Epithelial cell of esophagus (primary cell): ENCODE data around the gene NDUFAF8.

Experiments
- DNase-seq: peaks from one replicate; pipeline ENCODE4 v3.0.0; 2010; ENCODE audit warnings: low read depth
- H3K4me3 ChIP-seq: 2 replicates; pipeline ENCODE4 v1.5.1; 2011; ENCODE audit warnings: mild to moderate bottlenecking, low read length, control low read depth
- TF ChIP-seq, protein P1 (sequence below): IDR thresholded peaks from 2 replicates; pipeline ENCODE4 v1.5.1; 2011; ENCODE audit warnings: low read depth, mild to moderate bottlenecking, low read length, control low read depth, inconsistent platforms; ENCODE audit not compliant: insufficient read depth; ENCODE audit errors: missing control alignments

The NDUFAF8 gene

GRCh38 chr17:81209141-81209540 is 30.0 kb upstream of the NDUFAF8 start:
- no peak for DNase-seq
- TF ChIP-seq, protein P1, sequence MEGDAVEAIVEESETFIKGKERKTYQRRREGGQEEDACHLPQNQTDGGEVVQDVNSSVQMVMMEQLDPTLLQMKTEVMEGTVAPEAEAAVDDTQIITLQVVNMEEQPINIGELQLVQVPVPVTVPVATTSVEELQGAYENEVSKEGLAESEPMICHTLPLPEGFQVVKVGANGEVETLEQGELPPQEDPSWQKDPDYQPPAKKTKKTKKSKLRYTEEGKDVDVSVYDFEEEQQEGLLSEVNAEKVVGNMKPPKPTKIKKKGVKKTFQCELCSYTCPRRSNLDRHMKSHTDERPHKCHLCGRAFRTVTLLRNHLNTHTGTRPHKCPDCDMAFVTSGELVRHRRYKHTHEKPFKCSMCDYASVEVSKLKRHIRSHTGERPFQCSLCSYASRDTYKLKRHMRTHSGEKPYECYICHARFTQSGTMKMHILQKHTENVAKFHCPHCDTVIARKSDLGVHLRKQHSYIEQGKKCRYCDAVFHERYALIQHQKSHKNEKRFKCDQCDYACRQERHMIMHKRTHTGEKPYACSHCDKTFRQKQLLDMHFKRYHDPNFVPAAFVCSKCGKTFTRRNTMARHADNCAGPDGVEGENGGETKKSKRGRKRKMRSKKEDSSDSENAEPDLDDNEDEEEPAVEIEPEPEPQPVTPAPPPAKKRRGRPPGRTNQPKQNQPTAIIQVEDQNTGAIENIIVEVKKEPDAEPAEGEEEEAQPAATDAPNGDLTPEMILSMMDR: no peak
- H3K4me3 ChIP-seq: no peak overlapping the region

DNA sequence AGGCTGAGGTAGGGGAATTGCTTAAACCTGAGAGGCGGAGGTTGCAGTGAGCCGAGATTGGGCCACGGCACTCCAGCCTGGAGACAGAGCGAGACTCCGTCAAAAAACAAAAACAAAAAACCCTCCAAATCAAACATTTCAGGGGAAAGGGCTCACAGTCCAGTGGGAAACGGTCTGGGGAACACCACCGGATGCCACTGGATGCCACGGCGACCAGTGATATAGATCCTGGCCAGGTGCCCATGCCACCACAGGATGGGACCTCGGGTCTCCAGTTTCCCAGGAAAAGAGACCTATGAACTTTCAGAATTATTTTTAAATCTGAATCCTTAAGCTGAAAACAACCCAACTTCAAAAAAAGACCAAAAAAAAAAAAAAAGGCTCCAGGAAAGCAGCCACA is 28.7 kb upstream of the NDUFAF8 start:
- TF ChIP-seq, protein P1: no peak
- no peak overlapping the region for H3K4me3 ChIP-seq

DNA sequence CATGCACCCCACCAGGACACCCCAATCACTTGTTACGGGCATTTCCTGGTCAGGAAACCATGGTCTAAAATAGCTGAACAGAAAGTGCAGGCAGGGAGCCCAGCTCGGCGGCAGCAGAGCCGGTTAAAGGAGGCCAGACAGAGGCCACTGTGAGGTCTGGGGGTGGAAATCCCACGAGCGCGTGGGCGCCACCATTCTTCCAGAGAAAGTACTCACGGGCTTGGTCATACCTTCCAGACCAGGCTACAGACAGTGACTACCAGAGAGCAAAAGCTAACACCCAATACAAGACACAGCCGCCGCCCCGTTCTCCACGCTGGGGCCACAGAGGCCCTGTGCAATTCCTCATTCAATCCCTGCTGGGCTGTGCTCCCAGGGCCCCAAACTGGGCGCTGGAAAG is 28.2 kb upstream of the NDUFAF8 start:
- TF ChIP-seq, protein P1: no peak
- DNase-seq: no peak

More for the DNA sequence above, 28.7 kb upstream of the NDUFAF8 start:
- DNase-seq: no peak

DNA sequence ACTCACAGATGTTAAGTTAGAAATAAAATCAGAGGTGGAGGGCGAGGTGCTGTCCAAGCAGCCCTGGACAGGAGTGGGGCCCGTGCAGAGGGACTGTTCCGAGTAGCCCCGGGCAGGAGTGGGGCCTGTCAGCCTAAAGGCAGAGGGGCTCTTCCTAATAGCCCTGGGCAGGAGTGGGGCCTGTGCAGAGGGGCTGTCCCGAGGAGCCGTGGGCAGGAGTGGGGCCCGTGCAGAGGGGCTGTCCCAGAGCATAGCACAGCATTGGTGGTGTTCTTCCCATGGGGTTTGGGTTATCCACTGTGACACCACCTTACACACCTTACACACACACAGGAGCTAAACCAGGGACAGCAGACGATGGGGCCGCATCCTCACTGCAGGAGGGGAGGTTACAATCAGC is 26.8 kb upstream of the NDUFAF8 start:
- TF ChIP-seq, protein P1: no peak
- DNase-seq: no peak
- no peak overlapping the region for H3K4me3 ChIP-seq

More for the DNA sequence above, 28.2 kb upstream of the NDUFAF8 start:
- no peak overlapping the region for H3K4me3 ChIP-seq

DNA sequence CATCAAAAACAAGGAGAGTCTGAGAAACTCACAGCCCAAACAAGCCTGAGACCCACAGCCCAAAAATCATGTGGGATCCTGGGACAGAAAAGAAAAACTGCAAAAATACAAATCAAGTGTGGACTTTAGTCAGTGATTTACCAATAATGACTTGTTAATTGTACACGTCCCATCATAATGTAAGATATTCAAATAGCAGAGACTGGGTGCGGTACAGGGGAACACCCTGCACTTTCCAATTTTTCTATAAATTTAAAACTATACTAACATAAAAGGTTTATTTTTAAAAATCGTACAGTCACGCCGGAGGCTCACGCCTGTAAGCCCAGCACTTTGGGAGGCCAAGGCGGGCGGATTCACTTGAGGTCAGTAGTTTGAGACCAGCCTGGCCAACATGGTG is 25.1 kb upstream of the NDUFAF8 start:
- DNase-seq: no peak
- TF ChIP-seq, protein P1: no peak
- H3K4me3 ChIP-seq: no peak overlapping the region

DNA sequence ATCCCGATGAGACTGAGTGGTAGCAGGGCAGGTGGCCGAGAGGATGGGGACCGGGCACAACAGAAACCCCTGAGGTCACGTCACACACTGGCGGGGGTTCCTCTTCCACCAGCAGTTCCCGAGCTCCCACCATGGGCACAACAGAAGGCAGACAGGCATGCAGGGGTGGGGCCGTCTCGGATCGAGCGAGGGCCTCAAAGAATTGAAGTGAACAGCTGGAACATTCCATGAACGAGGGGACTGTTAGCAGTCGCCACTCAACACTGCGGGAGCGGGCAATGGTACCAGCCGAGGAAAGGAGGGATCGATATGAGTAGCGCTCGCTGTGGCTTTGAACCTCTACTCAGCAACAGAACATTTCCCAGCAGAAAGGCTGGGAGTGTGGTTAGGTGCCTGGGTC is 21.6 kb upstream of the NDUFAF8 start:
- TF ChIP-seq, protein P1: no peak
- no peak overlapping the region for H3K4me3 ChIP-seq

DNA sequence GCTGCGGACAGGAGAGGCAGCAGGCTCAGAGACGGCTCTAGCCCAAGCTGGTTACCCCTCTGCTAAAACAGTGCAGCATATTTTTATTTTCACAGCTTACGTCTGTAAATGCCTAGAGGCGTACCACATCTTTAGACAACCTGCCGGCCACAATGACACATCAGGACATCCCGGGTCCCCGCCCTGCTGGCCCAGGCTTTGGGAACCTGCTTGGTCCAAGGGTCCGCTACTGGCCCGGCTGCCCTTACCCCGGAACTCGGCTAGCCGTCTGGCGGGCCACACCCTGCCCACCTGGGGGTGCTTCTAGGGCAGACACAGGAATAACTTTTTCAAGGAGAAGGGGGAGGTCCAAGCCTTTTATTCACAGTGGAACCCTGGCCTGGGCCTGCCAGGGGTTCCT is 20.7 kb upstream of the NDUFAF8 start:
- H3K4me3 ChIP-seq: no peak overlapping the region
- TF ChIP-seq, protein P1: no peak
- DNase-seq: no peak

More for the DNA sequence above, 21.6 kb upstream of the NDUFAF8 start:
- no peak for DNase-seq
